ENCODE measurements around the gene MRGPRX4.

MRGPRX4 gene

GRCh38 chr11:18221274-18221876 is 48.7 kb downstream of the MRGPRX4 start:
- no peak for DNase-seq

- DNase-seq = no peak
These were observed 50.3 kb downstream of the MRGPRX4 start for GRCh38 chr11:18222814-18223421.
